GM18868 (cell line): ENCODE measurements around the gene CCDC74B.
"Not testable (repeated sequence)": the region's sequence is repeated elsewhere in the genome, so short reads cannot be mapped to it uniquely, and the experiment has no call there.

Source experiments
- ATAC-seq: cut with Tn5 transposase; IDR thresholded peaks from one replicate; pipeline ENCODE4 v1.9.1; 2021; ENCODE audit warnings: mild to moderate bottlenecking, moderate library complexity; ENCODE audit not compliant: unreplicated experiment

CCDC74B gene

GRCh38 chr2:130120924-130121323 lies 24.0 kb downstream of the CCDC74B start:
- not testable (repeated sequence) for ATAC-seq

- not testable (repeated sequence) for ATAC-seq
These were observed 42.1 kb downstream of the CCDC74B start for GRCh38 chr2:130102597-130103363.
